ENCODE measurements around the gene PCP4L1.
A peak's percentile ranks its signal among the peaks of the same experiment; 100 is the strongest.
"Not testable (repeated sequence)": the region's sequence is repeated elsewhere in the genome, so short reads cannot be mapped to it uniquely, and the experiment has no call there.

The PCP4L1 gene

DNA sequence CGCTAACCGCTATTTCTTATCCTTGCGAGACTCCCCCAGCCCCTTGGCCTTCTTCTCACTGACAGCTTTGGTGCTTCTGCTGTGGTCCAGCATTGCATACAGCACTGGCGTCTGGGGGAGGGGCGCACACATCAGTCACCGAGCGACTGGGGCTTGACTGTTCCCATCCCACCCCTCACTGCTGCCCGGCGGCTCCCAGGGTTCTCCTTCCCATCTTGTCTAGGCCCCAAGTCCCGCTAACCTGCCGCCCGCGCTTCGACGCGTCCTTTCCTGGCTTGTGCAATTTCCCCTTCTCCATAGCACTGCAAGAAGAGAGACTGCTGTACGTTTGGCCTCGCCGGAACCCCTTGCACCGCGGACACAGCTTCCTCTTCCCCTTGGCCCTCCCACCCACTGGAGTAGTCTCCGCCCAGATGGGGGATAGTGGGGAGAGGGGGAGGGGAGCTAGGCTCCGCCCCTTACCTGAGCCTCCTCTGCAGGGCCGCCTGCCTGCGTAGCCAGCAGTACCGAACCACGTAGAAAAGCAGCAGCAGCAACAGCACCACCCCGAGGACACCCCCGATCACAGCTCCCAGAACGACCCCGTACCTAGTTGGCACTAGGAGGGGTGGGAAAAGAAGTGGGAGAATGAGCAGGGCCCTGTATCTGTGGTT lies 47.4 kb downstream of the PCP4L1 start:
- Histone ChIP-seq H3K27ac (ENCODE audit: low read length) (peak overlapping the region; percentile 31), H3K4me3 (ENCODE audit: low read depth in 1 of 2, low read length in 2 of 2) (peak overlapping the region; percentile 71 to 87), H3K4me1 (ENCODE audit: control insufficient read depth in 1 of 2, insufficient read depth in 2 of 2, low read length in 2 of 2) (peaks cover 6 to 12% of the 10 kb centered on the region in 2 donors), H3K36me3 (ENCODE audit: control insufficient read depth in 1 of 2, insufficient read depth in 2 of 2, low read length in 2 of 2) (no peaks in the 10 kb centered on the region), H3K9me3 (ENCODE audit: control insufficient read depth in 1 of 2, low read length in 2 of 2) (no peaks in the 10 kb centered on the region), H3K27me3 (ENCODE audit: low read depth, low read length) (no peaks in the 10 kb centered on the region)

GRCh38 chr1:161307230-161307768 lies 48.8 kb downstream of the PCP4L1 start:
- no peak overlapping the region for H3K4me3 ChIP-seq (ENCODE audit: low read depth in 1 of 2, low read length in 2 of 2)
- no peaks in the 10 kb centered on the region for H3K36me3 ChIP-seq (ENCODE audit: control insufficient read depth in 1 of 2, insufficient read depth in 2 of 2, low read length in 2 of 2)
- H3K4me1 ChIP-seq (ENCODE audit: control insufficient read depth in 1 of 2, insufficient read depth in 2 of 2, low read length in 2 of 2): peaks cover 6 to 12% of the 10 kb centered on the region in 2 donors
- H3K9me3 ChIP-seq (ENCODE audit: control insufficient read depth in 1 of 2, low read length in 2 of 2): no peaks in the 10 kb centered on the region
- no peaks in the 10 kb centered on the region for H3K27me3 ChIP-seq (ENCODE audit: low read depth, low read length)
- no peak overlapping the region for H3K27ac ChIP-seq (ENCODE audit: low read length)

GRCh38 chr1:161307892-161308638 lies 49.5 kb downstream of the PCP4L1 start:
- H3K9me3 ChIP-seq (ENCODE audit: control insufficient read depth in 1 of 2, low read length in 2 of 2): no peaks in the 10 kb centered on the region
- H3K27me3 ChIP-seq (ENCODE audit: low read depth, low read length): no peaks in the 10 kb centered on the region
- H3K27ac ChIP-seq (ENCODE audit: low read length): no peak overlapping the region
- H3K36me3 ChIP-seq (ENCODE audit: control insufficient read depth in 1 of 2, insufficient read depth in 2 of 2, low read length in 2 of 2): no peaks in the 10 kb centered on the region
- H3K4me3 ChIP-seq (ENCODE audit: low read depth in 1 of 2, low read length in 2 of 2): no peak overlapping the region
- H3K4me1 ChIP-seq (ENCODE audit: control insufficient read depth in 1 of 2, insufficient read depth in 2 of 2, low read length in 2 of 2): peaks cover 6 to 12% of the 10 kb centered on the region in 2 donors

- Histone ChIP-seq H3K27ac (ENCODE audit: low read length) (no peak within 1 kb of the TSS), H3K36me3 (ENCODE audit: control insufficient read depth in 1 of 2, insufficient read depth in 2 of 2, low read length in 2 of 2) (peaks cover 0 to 4% of the 10 kb centered on the region in 2 donors), H3K27me3 (ENCODE audit: low read depth, low read length) (no peaks in the 10 kb centered on the region), H3K9me3 (ENCODE audit: control insufficient read depth in 1 of 2, low read length in 2 of 2) (no peaks in the 10 kb centered on the region), H3K4me1 (ENCODE audit: control insufficient read depth in 1 of 2, insufficient read depth in 2 of 2, low read length in 2 of 2) (peaks cover 8 to 16% of the 10 kb centered on the region in 2 donors), H3K4me3 (ENCODE audit: low read depth in 1 of 2, low read length in 2 of 2) (no peak within 1 kb of the TSS)
These were observed 51.3 kb downstream of the PCP4L1 start, which contains the start of gene MPZ for GRCh38 chr1:161309868-161310267. TSS of gene MPZ (minus strand) at chr1:161309968. CDS start at chr1:161309905, 63 bp downstream.

GRCh38 chr1:161311595-161312181 lies 53.1 kb downstream of the PCP4L1 start:
- Histone ChIP-seq H3K4me1 (ENCODE audit: control insufficient read depth in 1 of 2, insufficient read depth in 2 of 2, low read length in 2 of 2) (peaks cover 8 to 12% of the 10 kb centered on the region in 2 donors), H3K36me3 (ENCODE audit: control insufficient read depth in 1 of 2, insufficient read depth in 2 of 2, low read length in 2 of 2) (peaks cover 0 to 4% of the 10 kb centered on the region in 2 donors), H3K4me3 (ENCODE audit: low read depth in 1 of 2, low read length in 2 of 2) (no peak overlapping the region), H3K9me3 (ENCODE audit: control insufficient read depth in 1 of 2, low read length in 2 of 2) (no peaks in the 10 kb centered on the region), H3K27me3 (ENCODE audit: low read depth, low read length) (no peaks in the 10 kb centered on the region), H3K27ac (ENCODE audit: low read length) (no peak overlapping the region)

DNA sequence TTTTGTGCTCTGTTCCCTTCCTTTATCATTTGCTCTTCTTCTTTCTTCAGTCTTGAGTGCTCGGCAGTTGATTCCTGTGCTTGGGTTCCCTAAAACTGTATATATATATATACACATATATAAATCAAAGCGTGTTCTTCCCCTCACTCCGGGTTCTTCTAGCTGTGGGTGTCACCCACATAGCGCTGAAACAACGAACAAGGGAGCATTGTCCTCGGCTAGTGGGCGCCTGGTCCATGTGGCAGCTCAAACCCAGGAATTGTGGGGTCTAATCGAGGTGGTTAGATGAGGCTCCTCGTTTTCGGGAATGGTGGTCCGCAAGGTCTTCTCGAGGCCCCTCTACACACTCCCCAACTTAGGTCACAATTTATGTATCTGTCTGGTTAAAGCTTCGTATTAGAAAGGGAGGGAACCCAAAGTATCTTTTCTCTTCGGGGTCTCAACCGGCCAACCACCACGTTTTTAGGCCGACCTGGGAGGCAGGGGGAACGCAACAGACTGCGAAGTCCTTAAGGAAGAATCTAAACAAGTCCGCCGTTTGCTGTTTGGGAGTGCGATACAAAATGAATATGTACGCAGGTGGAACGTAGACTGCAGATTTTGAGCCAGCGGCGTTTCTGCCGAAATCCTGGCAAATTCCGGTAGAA lies 55.1 kb downstream of the PCP4L1 start:
- Histone ChIP-seq H3K36me3 (ENCODE audit: control insufficient read depth in 1 of 2, insufficient read depth in 2 of 2, low read length in 2 of 2) (peaks cover 0 to 4% of the 10 kb centered on the region in 2 donors), H3K27ac (ENCODE audit: low read length) (peak overlapping the region; percentile 99), H3K4me1 (ENCODE audit: control insufficient read depth in 1 of 2, insufficient read depth in 2 of 2, low read length in 2 of 2) (peaks cover 8 to 15% of the 10 kb centered on the region in 2 donors), H3K27me3 (ENCODE audit: low read depth, low read length) (no peaks in the 10 kb centered on the region), H3K4me3 (ENCODE audit: low read depth in 1 of 2, low read length in 2 of 2) (peak overlapping the region; percentile 95 to 97), H3K9me3 (ENCODE audit: control insufficient read depth in 1 of 2, low read length in 2 of 2) (no peaks in the 10 kb centered on the region)

DNA sequence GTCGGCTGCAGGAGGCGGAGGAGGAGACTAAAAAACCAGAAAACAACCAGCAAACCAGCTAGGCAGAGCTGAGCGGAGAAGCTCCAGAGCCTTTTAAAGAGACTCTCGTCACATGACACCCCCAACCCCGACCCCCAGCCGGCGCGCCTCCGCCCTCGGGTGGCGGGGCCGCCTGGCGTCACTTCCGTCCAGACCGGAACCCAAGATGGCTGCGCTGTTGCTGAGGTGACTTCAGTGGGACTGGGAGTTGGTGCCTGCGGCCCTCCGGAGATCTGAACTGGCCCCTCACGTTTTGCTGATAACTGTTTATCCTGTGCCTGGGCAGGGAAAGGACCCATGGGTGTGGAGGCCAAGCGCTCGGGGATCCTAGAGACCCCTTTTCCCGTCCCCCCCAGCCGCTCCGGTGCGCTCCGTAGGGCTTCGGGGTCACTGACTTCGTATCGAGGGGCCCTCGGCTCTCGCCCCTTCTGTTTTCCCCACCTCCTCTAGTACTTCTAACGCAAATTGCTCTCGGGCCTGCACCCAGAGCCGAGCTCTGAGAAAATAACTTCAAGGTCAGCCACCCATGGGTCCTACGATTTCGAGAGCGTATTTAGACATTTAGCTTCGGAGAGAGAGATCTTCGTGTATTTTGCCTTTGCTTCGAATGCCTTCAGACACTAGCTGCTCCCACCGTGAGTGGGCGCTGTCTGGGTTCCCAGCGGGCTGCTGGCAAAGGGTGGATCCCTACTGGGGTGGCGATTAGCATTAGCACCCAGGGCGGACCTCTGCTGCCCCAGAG lies 55.8 kb downstream of the PCP4L1 start, which contains the start of gene SDHC:
TSS of gene SDHC (plus strand) at position 181 of the 781 bp plus-strand sequence. CDS start at position 206, 25 bp downstream.
- H3K9me3 ChIP-seq (ENCODE audit: control insufficient read depth in 1 of 2, low read length in 2 of 2): no peaks in the 10 kb centered on the region
- no peaks in the 10 kb centered on the region for H3K27me3 ChIP-seq (ENCODE audit: low read depth, low read length)
- H3K27ac ChIP-seq (ENCODE audit: low read length): peak within 1 kb of the TSS; percentile 99
- peaks cover 8 to 15% of the 10 kb centered on the region in 2 donors for H3K4me1 ChIP-seq (ENCODE audit: control insufficient read depth in 1 of 2, insufficient read depth in 2 of 2, low read length in 2 of 2)
- peak within 1 kb of the TSS; percentile 95 to 97 for H3K4me3 ChIP-seq (ENCODE audit: low read depth in 1 of 2, low read length in 2 of 2)
- H3K36me3 ChIP-seq (ENCODE audit: control insufficient read depth in 1 of 2, insufficient read depth in 2 of 2, low read length in 2 of 2): peaks cover 0 to 4% of the 10 kb centered on the region in 2 donors

DNA sequence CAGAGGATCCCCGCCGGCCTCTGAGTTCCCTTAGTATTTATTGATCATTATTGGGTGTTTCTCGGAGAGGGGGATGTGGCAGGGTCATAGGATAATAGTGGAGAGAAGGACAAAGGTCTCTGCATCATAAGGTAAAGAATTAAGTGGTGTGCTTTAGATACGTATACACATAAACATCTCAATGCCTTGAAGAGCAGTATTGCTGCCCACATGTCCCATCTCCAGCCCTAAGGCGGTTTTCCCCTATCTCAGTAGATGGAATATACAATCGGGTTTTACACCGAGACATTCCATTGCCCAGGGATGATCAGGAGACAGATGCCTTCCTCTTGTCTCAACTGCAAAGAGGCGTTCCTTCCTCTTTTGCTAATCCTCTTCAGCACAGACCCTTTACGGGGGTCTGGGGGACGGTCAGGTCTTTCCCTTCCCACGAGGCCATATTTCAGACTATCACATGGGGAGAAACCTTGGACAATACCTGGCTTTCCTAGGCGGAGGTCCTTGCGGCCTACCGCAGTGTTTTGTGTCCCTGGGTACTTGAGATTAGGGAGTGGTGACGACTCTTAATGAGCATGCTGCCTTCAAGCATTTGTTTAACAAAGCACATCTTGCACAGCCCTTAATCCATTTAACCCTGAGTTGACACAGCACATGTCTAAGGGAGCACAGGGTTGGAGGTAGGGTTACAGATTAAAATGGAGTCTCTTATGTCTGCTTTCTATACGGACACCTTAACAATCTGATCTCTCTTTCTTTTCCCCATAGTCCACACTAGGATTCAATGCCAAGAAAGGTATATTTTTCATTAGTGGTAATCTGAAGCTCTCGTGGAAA lies 57.5 kb downstream of the PCP4L1 start:
- not testable (repeated sequence) for H3K4me3 ChIP-seq (ENCODE audit: low read depth in 1 of 2, low read length in 2 of 2); H3K27ac ChIP-seq (ENCODE audit: low read length); H3K36me3 ChIP-seq (ENCODE audit: control insufficient read depth in 1 of 2, insufficient read depth in 2 of 2, low read length in 2 of 2); H3K27me3 ChIP-seq (ENCODE audit: low read depth, low read length); H3K9me3 ChIP-seq (ENCODE audit: control insufficient read depth in 1 of 2, low read length in 2 of 2)
- peaks cover 8 to 15% of the 10 kb centered on the region in 2 donors for H3K4me1 ChIP-seq (ENCODE audit: control insufficient read depth in 1 of 2, insufficient read depth in 2 of 2, low read length in 2 of 2)

DNA sequence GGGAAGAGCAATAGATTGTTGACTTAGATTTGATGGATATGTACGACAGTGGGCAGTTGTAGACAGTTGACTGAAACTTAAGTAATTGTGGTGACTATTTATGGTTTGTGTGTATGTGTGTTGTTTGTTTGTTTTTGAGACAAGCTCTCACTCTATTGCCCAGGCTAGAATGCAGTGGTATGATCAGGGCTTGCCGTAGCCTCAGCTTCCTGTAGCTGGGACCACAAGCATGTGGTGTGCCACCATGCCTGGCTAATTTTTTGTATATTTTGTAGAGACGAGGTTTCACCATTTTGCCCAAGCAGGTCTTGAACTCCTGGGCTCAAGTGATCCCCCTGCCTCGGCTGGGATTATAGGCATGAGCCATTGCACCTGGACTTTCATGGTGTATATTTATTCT lies 65.5 kb downstream of the PCP4L1 start:
- H3K27ac ChIP-seq (ENCODE audit: low read length): no peak overlapping the region
- no peaks in the 10 kb centered on the region for H3K27me3 ChIP-seq (ENCODE audit: low read depth, low read length)
- H3K4me3 ChIP-seq (ENCODE audit: low read depth in 1 of 2, low read length in 2 of 2): no peak overlapping the region
- H3K4me1 ChIP-seq (ENCODE audit: control insufficient read depth in 1 of 2, insufficient read depth in 2 of 2, low read length in 2 of 2): no peaks in the 10 kb centered on the region
- H3K9me3 ChIP-seq (ENCODE audit: control insufficient read depth in 1 of 2, low read length in 2 of 2): no peaks in the 10 kb centered on the region
- peaks cover 11 to 29% of the 10 kb centered on the region in 2 donors for H3K36me3 ChIP-seq (ENCODE audit: control insufficient read depth in 1 of 2, insufficient read depth in 2 of 2, low read length in 2 of 2)

- Histone ChIP-seq H3K9me3 (ENCODE audit: control insufficient read depth in 1 of 2, low read length in 2 of 2) (no peaks in the 10 kb centered on the region), H3K4me1 (ENCODE audit: control insufficient read depth in 1 of 2, insufficient read depth in 2 of 2, low read length in 2 of 2) (no peaks in the 10 kb centered on the region), H3K27ac (ENCODE audit: low read length) (no peak overlapping the region), H3K27me3 (ENCODE audit: low read depth, low read length) (no peaks in the 10 kb centered on the region), H3K4me3 (ENCODE audit: low read depth in 1 of 2, low read length in 2 of 2) (no peak overlapping the region), H3K36me3 (ENCODE audit: control insufficient read depth in 1 of 2, insufficient read depth in 2 of 2, low read length in 2 of 2) (peaks cover 37 to 84% of the 10 kb centered on the region in 2 donors)
These were observed 71.8 kb downstream of the PCP4L1 start for GRCh38 chr1:161330346-161330745.
